Fibroblast of lung (primary cell): ENCODE results near the gene KCNT2.

Source experiments
- CTCF ChIP-seq, 2 donors: IDR thresholded peaks in 1 of 2; conservative IDR thresholded peaks in 1 of 2; 1 replicate in 1 of 2; 2 replicates in 1 of 2; pipeline ENCODE4 v1.5.1; 2011 to 2012; ENCODE audit warnings: low read length in 2 of 2, control low read depth in 1 of 2, inconsistent platforms in 1 of 2, low read depth in 1 of 2, mild to moderate bottlenecking in 1 of 2
- EZH2 ChIP-seq: IDR thresholded peaks from 2 replicates; pipeline ENCODE4 v1.5.1; 2012; ENCODE audit warnings: low read length, control low read depth, mild to moderate bottlenecking; ENCODE audit errors: missing control alignments

GRCh38 chr1:196544617-196545016 is 63.6 kb downstream of the KCNT2 start:
- no peak for TF ChIP-seq CTCF (conservative IDR thresholded peaks at IDR 0.05 in 1 of 2, IDR thresholded peaks at IDR 0.05 in 1 of 2; ENCODE audit: low read depth in 1 of 2, low read length in 2 of 2)
- no peak for TF ChIP-seq EZH2
